Cardiac fibroblast (primary cell): ENCODE measurements around the gene SRSF1.

Experiments
- DNase-seq, 2 donors: peaks; one replicate each; pipeline versions ENCODE4 v3.0.0 to v3.0.0-alpha.2; 2010; ENCODE audit warnings: low read depth in 2 of 2
- H3K4me3 ChIP-seq, 2 donors: replicated peaks in 1 of 2; 1 replicate in 1 of 2; 2 replicates in 1 of 2; pipeline ENCODE4 v1.5.1; 2011; ENCODE audit warnings: low read depth in 2 of 2, low read length in 2 of 2, mild to moderate bottlenecking in 2 of 2, moderate library complexity in 1 of 2
- TF ChIP-seq, protein P1 (sequence below): IDR thresholded peaks from one replicate; pipeline ENCODE4 v1.5.1; 2011; ENCODE audit warnings: low read depth, mild to moderate bottlenecking, low read length, inconsistent platforms

The SRSF1 gene, protein sequence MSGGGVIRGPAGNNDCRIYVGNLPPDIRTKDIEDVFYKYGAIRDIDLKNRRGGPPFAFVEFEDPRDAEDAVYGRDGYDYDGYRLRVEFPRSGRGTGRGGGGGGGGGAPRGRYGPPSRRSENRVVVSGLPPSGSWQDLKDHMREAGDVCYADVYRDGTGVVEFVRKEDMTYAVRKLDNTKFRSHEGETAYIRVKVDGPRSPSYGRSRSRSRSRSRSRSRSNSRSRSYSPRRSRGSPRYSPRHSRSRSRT

DNA sequence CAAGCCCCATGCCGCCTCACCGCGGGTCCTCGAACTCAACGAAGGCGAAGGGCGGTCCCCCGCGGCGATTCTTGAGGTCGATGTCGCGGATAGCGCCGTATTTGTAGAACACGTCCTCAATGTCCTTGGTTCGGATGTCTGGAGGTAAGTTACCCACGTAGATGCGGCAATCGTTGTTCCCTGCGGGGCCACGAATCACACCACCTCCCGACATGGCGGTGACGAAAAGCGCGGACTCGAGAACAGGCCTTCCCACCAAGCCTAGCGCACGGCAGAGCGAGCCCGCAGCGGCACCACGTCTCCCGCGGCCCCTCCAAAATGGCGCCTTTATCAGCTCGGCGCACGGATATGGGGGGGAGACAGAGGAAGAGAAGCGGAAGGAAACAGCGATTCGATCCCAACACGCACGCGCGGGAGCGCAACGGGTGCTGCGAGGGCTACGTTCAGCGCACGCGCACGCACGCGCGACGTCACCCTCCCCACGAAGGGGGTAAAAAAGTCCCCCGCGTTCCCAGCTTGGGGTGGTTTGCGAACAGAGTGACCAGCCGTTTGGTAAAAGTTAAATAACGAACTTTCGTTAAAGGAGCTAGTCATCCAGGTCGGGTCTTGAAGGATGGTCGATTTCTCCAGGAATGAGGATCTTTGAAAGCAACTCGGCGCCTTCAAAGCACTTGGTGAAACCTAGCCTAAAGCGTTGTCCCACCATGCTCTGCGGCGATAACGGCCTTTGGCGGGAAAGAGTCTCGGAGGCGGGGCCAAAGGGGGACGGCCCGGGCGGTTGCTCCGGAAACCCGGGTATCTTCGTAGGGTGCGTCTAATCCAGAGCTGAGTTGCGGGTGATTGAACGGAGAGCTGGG, at the start of gene SRSF1:
TSS of gene SRSF1 (minus strand) at position 323 of the 857 bp plus-strand sequence. CDS start at position 214, 109 bp downstream.
- DNase-seq, result peak; percentile 98
- peak within 1 kb of the TSS; percentile 96 to 97 for H3K4me3 ChIP-seq
- TF ChIP-seq, protein P1, sequence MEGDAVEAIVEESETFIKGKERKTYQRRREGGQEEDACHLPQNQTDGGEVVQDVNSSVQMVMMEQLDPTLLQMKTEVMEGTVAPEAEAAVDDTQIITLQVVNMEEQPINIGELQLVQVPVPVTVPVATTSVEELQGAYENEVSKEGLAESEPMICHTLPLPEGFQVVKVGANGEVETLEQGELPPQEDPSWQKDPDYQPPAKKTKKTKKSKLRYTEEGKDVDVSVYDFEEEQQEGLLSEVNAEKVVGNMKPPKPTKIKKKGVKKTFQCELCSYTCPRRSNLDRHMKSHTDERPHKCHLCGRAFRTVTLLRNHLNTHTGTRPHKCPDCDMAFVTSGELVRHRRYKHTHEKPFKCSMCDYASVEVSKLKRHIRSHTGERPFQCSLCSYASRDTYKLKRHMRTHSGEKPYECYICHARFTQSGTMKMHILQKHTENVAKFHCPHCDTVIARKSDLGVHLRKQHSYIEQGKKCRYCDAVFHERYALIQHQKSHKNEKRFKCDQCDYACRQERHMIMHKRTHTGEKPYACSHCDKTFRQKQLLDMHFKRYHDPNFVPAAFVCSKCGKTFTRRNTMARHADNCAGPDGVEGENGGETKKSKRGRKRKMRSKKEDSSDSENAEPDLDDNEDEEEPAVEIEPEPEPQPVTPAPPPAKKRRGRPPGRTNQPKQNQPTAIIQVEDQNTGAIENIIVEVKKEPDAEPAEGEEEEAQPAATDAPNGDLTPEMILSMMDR, result no peak

DNA sequence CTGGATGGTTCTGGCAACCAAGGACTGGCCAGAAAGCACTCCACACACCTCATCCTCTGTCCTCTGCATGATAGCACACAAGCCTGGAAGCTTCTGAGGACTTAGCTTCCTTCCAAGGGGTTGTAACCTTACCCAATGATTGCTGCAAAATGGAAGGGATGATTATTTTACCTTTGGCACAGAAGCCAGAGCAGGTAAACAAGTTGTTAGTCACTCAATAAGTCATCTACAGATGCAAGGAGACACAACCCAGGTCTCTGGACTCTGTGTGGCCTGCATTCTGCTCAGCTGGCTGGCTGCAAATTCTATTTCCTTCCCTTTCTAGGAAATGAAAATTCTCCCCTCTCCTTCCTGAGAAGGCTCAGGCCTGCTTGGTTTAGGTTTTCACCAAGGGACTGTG, 49.4 kb upstream of the SRSF1 start:
- H3K4me3 ChIP-seq, result no peak overlapping the region
- no peak for DNase-seq
- TF ChIP-seq, protein P1, result no peak

DNA sequence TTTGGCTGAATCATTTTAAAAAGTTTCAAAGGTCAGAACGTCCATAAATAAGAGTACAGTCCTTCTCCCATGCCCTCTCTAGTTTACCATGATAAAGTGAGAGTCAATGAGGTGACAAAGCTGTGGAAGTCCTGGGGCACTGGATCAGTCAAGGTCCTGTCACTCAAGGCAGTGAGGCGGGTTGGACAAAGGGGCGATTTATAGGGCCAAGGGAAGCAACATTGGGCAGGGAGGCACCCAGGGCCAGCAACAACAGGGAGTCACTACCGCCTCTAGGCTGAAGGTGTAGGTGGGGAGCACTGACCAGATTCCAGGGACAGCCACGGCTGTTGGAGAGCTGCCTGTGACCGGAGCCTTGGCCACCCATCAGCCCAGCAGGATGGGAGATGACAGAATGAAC, 47.6 kb upstream of the SRSF1 start:
- DNase-seq, result no peak
- TF ChIP-seq, protein P1, result no peak
- H3K4me3 ChIP-seq, result no peak overlapping the region

DNA sequence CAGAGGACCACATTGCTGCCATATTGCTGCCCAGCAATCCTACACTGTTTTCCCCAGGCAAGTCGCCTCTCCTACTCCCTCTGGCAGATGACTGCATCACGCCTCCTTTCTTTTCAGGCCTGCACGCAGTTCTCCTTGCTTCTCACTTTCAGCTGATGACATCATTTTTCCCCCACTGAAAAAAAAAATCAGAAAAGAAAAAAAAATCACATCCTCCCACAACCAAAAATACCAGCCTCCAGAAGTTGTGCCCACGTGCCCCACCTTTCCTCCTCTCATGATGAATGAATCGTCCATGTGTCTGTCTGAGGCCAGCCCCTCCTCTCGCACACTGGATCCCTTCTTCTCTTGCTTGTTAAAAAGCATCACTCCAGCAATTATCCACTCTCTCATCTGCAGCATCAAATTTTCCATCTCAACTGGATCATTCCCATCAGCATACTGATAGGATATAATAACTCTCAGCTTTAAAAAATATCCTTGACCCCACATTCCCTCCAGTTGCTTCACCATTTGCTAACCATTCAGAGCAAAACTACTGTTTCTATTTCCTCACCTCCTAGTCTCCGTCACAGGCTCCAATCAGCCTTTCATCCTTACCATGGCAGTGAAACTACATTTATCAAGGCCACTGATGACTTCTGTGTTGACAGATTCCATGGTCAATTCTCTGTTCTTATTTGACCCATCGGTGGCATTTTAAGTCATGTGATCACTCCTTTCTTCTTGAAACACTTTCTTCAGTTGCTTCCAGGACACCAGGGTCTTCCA, 46.1 kb upstream of the SRSF1 start:
- no peak overlapping the region for H3K4me3 ChIP-seq
- DNase-seq, result peak in 1 of 2 donors; percentile 3
- TF ChIP-seq, protein P1, result no peak

DNA sequence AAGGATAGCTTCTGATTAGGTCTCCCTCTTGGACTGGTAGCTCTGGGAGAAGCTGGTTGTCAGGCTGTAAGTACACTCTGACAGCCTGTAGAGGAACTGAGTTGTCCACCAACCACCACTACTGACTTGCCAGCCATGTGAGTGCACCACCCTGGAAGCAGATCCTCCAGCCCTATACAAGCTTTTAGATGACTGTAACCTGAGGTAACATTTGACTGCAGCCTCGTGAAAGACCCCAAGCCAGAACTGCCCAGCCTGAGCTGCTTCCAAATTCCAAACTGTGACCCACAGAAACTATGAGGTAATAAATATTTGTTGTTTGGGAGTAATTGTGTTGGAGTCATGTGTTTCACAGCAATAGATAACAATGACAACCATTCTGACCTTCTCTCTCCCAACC, 45.4 kb upstream of the SRSF1 start:
- DNase-seq, result no peak
- TF ChIP-seq, protein P1, result no peak
- H3K4me3 ChIP-seq, result no peak overlapping the region

DNA sequence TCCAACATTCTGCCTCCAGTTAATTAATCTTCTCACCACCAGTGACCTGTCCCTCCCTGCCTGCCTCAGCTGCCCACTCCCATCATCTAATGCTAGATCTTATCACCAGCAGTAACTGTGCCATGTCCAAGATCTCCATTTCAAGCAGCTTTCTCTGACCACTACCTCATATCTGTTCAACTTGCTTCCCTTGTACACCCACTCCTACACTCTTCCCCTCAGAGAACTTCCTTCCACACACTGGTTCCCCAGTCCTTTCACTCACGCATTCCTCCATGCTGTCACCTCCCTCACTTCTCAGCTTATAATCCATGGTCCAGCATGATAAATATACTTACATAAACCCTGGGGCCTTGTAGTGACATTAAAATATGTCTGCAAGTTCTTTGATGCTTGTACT, 44.4 kb upstream of the SRSF1 start:
- no peak for DNase-seq
- no peak overlapping the region for H3K4me3 ChIP-seq
- TF ChIP-seq, protein P1, result no peak
